Amniotic epithelial cell (primary cell): ENCODE data around the gene CPA3.
A peak's percentile ranks its signal among the peaks of the same experiment; 100 is the strongest.

Source experiments
- DNase-seq: peaks from one replicate; pipeline ENCODE4 v3.0.0-alpha.2; 2010; ENCODE audit warnings: low read depth

Gene CPA3, protein sequence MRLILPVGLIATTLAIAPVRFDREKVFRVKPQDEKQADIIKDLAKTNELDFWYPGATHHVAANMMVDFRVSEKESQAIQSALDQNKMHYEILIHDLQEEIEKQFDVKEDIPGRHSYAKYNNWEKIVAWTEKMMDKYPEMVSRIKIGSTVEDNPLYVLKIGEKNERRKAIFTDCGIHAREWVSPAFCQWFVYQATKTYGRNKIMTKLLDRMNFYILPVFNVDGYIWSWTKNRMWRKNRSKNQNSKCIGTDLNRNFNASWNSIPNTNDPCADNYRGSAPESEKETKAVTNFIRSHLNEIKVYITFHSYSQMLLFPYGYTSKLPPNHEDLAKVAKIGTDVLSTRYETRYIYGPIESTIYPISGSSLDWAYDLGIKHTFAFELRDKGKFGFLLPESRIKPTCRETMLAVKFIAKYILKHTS

DNA sequence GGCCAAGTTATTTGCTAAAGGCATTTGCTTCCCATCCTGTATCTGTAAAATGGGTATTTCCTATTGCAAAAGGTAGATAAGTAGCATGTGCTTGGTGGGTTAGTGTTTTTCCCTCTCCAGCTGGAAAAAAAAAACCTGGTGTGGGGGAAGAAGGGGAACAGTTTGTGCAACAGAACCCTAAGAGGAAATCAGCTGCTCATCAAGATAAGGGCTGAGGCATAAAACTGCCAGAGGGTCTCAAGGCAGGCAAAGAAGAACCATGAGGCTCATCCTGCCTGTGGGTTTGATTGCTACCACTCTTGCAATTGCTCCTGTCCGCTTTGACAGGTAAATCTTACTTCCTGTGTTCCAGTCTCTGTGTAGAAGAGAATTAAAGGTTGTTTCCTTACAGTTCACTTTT, at the start of gene CPA3:
TSS of gene CPA3 (plus strand) at position 248 of the 400 bp plus-strand sequence. CDS start at position 260, 12 bp downstream.
- no peak for DNase-seq

DNA sequence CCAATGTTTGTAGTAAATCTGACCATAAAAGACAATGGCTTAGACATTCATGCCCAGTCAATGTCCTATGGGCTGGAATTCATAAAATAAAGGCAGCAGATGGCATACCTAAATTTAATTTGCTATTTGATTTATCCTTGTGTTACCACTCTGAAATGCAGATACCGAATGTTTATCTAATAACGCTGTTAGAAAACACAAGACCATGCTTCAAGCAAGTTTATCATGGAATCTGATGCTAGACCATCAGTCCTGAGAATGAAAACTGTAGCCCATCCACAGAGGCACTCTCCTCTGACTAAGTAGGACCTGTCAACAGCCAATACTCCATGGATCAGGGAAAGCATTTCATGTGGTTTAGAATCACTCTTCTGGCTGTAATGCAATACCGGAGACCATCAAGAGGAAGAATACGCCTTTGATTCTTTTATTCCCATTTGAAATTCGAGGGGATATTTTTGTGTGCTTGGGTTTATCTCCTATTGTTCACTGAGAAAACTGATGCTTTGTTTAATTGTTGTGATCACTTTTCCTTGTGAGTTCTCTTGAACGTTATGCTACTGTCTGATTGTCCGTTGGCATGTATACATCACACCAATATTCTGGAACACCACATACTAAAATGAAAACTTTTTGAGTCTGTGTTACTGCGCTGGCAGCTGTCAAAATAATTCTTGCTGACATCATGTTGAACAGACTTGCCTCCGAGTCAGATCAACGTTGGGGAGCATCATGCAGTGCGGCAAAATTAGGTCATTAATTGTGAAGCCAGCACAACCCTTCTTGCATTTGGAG, 49.6 kb upstream of the CPA3 start:
- DNase-seq: no peak

DNA sequence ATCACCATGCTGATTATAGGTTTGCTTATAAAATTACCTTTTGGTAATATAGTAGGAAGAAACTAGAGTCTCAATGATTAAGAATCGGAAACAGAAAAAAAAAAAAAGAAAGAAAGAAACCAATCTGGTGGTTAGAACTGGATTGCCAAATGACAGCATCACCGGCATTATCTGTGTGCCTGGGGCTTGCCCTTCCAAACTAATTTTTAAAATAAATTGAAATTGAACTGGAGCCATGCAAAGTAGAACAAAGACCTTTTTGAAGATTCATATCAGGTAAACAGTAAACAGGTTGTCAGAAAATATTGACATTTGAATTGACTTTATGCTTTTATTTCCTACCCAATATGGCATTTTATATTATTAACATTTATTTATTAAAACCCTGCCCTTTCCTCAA, 48.7 kb upstream of the CPA3 start:
- no peak for DNase-seq

DNA sequence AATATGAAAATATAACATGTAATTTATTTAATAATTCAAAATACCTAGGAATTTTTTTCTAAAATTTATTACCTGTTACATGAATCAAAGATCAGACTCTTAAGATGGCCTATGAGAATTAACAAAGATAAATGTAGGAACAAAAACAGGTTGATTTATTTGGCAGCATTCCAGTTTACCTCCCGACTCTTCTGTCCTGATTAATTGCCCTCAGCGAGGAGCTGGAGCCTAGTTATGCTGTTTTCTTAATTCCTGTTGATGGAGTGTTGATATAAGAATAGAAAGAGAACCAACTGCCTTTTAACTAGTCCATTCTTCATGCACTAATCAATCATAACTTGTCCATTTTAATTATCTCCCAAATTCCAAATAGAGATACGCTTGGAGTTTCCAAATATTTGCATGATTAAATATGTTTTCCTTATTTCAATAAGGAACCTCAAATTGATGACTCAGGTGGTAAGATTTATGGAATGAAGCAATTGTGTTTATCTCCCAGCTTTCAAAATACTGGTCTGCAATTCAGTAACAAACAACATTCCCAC, 48.0 kb upstream of the CPA3 start:
- peak; percentile 22 for DNase-seq

DNA sequence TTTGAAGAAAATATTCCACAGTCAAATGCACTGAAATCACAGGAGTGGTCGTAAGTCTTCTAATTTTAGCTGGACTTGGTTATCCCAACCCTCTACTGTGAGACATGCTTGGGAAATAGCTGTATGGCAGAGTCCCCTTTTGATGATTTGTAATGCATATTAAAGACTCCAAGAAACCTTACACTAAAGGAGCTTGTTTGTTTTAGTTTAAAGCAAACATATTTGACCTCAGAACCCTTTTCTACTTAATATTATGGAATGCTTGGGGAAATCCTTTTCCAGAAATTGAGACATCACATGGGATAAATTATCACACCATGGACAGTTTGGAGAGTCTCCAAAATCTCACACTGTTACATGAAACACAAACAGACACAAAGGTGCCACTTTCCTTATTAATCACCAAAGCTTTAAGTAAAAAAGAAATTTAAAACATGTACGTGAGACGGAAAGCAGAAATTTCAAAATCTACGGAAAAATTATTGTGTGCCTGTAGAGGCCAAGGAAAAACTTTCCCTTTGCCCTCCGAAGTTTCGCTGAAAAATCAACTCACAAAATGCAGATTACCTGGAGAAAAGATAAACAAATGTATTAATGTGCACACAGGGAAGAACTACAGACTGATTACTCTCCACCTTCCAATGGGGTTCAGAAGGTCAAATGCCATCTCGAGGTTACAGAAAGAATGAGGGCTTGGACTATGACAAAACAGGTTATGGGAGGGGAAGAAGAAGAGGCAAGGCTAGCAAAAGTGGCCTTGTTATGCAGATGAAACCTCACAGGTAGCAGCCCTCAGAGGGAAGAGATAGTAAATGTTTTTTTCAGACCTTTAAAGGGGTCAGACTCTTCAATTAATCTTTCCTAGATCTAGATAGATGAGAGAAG, 44.5 kb upstream of the CPA3 start:
- no peak for DNase-seq

GRCh38 chr3:148823026-148823425, 42.1 kb upstream of the CPA3 start:
- DNase-seq: no peak

- no peak for DNase-seq
Measured at GRCh38 chr3:148825476-148825875, 39.6 kb upstream of the CPA3 start.

GRCh38 chr3:148827585-148827984, 37.5 kb upstream of the CPA3 start, which contains the start of gene CPB1:
CPB1 (plus strand) TSS chr3:148827811; CDS start chr3:148827824, 13 bp downstream.
- no peak for DNase-seq

DNA sequence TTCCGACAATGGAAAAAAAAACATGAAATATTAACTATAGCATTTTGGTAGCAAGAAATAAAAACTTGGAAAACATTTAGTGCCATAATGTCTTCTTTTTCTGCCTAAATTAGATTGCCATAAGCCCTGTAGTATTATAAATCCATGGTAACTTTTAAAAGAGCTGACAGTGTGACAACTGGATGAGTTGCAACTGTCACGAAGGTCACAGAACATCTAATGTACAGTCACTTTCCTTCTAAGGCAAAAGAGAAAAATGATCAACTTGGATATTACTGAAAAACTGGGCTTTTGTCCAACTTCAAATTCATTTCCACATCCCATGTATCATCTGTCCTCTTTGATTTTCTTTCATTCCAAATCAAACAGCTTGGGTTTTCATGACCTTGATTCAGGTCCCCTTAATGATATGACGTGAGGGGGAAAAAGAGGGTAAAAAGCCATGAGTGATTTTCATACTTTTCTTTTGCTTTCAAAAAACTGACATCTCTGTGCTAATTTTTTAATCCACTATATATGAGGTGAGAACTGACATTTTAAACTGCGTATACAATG, 36.9 kb upstream of the CPA3 start:
- no peak for DNase-seq

DNA sequence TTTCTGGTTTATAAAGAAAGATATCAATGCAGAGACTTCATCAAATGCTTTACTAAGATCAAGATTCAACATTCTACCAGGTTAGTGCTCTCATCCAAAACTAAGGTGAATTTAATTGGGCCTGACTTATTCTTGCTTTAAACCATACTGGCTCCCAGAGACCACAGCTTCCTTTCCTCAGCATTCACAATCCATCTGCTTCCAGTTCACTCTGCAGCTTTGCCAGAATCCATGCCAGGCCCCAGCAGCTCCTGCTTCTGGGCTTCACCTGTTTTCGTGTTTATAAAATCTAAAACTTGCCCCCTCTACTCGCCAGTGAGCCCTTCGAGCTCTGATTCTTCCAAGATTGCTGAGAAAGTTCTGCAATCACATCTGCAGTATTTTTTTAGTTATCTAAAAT, 35.2 kb upstream of the CPA3 start:
- DNase-seq: no peak

- DNase-seq: peak; percentile 15
Measured at GRCh38 chr3:148833223-148833622, 31.9 kb upstream of the CPA3 start.

- no peak for DNase-seq
Measured at GRCh38 chr3:148839805-148840204, 25.3 kb upstream of the CPA3 start.

- no peak for DNase-seq
Measured at GRCh38 chr3:148840451-148840850, 24.6 kb upstream of the CPA3 start.

DNA sequence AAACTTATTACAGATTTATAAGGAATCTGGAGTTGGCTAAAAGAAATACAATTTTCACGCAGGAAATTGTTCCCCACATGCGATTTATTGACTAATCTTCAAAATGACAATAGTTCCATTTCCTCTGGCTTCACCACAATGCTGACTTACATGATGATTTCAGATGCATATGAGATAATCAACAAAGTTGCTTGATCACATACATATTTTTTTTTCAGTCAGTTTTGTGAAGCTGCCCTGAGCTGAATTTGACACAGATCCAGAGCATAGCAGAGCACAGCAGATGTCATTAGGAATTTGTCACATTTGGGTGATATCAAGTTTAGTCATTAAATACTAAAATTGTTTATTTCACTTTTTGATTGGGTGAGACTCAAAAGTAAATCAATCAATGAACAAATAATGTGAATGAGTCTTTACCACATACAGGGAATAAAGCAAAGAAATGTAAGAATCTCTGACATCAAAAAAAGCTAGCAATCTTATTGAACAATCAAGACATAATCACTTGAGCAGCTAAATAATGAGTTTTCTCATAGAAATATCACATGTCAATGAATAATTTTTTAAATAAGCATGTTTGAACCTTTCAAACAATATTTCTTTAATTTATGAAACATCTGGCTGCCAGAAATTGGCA, 19.2 kb upstream of the CPA3 start:
- DNase-seq: no peak

DNA sequence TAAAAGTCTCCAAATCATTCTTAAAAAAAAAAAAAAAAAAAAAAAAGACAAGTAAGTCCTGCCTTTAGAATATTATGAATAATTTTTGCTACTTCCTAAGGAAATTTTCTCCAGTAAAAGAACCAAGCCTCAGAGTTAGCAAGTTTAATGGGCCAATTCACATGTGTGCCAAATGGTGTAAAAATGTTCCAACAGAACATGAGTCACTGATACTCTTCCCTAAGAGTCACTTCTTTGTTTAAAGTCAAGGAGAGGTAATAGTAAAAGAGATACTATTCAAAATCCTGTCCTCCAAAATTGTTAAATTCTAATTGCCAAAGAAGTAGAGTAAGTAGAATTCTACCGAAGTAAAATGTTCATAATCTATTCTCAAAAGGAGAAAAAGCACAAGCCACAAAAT, 17.7 kb upstream of the CPA3 start:
- DNase-seq: peak; percentile 12

DNA sequence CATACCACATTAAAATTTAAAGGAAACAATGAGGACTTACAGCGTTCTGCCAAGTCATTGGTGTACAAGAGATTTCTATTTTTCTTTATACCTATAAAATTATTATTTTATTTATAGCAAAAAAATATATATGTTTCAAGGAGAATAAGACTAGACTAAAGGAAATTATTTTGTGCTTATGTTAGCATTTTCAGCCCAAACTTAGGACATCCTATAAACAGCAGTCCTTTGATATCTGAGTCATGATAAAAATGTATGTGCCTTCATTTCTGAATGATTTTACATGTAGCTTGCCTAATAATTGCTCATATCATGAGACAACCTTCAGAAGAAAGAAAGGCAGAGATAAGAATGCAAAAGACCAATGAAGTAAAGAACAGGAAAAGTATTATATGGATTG, 16.7 kb upstream of the CPA3 start:
- DNase-seq: peak; percentile 10

GRCh38 chr3:148852271-148852992, 12.7 kb upstream of the CPA3 start:
- DNase-seq: no peak

GRCh38 chr3:148853076-148853475, 12.0 kb upstream of the CPA3 start:
- DNase-seq: no peak

DNA sequence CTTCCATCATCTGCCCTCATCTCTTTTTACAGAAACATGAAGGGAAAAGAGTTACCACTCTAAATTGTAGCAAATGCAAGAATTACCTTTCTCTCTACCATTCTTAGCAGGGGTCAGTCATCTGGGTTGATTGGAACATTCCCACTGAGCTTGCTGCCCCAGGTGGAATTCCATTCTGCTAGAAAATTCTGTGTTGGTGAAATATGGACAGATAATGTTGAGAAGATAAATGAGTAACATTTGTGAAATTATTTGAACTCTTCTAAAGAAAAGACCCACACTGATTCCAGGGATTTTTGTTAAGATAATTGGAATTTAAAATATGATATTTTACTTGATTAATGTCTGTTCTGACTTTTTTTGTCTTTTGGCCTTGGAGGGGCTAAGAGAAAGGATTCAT, 11.0 kb upstream of the CPA3 start:
- DNase-seq: no peak

GRCh38 chr3:148856384-148856783, 8.7 kb upstream of the CPA3 start:
- peak; percentile 54 for DNase-seq
